Measurements from ENCODE around the gene SPAG4.

DNA sequence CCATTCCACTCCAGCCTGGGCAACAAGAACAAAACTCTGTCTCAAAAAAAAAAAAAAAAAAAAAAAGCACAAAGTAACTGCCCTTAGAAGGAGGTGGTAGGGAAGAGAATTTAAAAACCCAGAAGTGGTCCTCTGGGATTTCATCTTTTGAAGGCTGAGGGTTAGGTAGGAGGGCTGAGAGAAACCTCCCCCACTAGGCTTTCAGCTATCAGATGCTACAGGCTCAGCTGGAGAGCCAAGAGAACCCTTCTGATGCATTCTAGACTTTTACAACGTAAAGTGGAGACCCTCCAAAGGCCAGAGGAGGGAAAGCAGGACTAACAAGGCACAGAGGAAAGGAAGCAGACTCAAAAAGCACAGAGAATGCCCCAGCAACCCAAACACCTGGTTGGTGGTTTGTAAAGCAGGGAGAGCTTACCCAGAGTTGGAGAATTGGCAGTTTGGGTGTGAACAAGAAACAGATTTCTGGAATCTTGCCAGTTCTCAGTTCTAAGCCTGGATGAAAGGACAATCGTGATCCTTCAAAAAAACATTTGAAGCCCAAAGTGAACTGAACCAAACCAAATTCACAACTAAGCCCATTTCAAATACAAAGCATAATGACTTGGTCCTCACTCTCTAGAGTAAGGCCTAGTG lies 23.2 kb upstream of the SPAG4 start:
- TF ChIP-seq, protein P1, sequence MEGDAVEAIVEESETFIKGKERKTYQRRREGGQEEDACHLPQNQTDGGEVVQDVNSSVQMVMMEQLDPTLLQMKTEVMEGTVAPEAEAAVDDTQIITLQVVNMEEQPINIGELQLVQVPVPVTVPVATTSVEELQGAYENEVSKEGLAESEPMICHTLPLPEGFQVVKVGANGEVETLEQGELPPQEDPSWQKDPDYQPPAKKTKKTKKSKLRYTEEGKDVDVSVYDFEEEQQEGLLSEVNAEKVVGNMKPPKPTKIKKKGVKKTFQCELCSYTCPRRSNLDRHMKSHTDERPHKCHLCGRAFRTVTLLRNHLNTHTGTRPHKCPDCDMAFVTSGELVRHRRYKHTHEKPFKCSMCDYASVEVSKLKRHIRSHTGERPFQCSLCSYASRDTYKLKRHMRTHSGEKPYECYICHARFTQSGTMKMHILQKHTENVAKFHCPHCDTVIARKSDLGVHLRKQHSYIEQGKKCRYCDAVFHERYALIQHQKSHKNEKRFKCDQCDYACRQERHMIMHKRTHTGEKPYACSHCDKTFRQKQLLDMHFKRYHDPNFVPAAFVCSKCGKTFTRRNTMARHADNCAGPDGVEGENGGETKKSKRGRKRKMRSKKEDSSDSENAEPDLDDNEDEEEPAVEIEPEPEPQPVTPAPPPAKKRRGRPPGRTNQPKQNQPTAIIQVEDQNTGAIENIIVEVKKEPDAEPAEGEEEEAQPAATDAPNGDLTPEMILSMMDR (IDR thresholded peaks at IDR 0.05), result no peak
- TF ChIP-seq ZFX (IDR thresholded peaks at IDR 0.05; ENCODE audit: borderline replicate concordance), result no peak
